Lung (tissue), 13 donors: ENCODE results near the gene BDKRB2. TPM values are rescaled to one million over a fixed set of nuclear protein-coding genes. Genes with fewer than 3 reads are reported as not detected.
A peak's percentile ranks its signal among the peaks of the same experiment; 100 is the strongest.

Experiments used
- ATAC-seq: fragments of 200-7000 bp; cut with Tn5 transposase; one replicate; pipeline ENCODE4 v1.9.1; 2020; ENCODE audit warnings: moderate number of reproducible peaks; ENCODE audit not compliant: insufficient read depth, low FRiP score
- DNase-seq, 3 donors: peaks; one replicate each; pipeline ENCODE4 v3.0.0-alpha.2; 2013 to 2017
- H3K27ac ChIP-seq, 2 donors: one replicate each; pipeline ENCODE4 v1.5.1; 2013; ENCODE audit warnings: mild to moderate bottlenecking in 2 of 2, moderate library complexity in 2 of 2, control low read depth in 1 of 2, inconsistent platforms in 1 of 2, low read depth in 1 of 2, low read length in 1 of 2
- H3K27me3 ChIP-seq, 3 donors: one replicate each; pipeline ENCODE4 v1.5.1; 2013; ENCODE audit warnings: low read length in 2 of 3; ENCODE audit not compliant: control insufficient read depth in 3 of 3, insufficient read depth in 3 of 3
- H3K36me3 ChIP-seq, 4 donors: one replicate each; pipeline ENCODE4 v1.5.1; 2013; ENCODE audit warnings: low read length in 4 of 4, mild to moderate bottlenecking in 1 of 4, moderate library complexity in 1 of 4; ENCODE audit not compliant: control insufficient read depth in 4 of 4, insufficient read depth in 4 of 4
- H3K4me1 ChIP-seq, 5 donors: one replicate each; pipeline ENCODE4 v1.5.1; 2013; ENCODE audit warnings: low read length in 5 of 5, mild to moderate bottlenecking in 2 of 5, moderate library complexity in 1 of 5; ENCODE audit not compliant: control insufficient read depth in 5 of 5, insufficient read depth in 5 of 5
- H3K4me3 ChIP-seq: one replicate; pipeline ENCODE4 v1.5.1; 2013; ENCODE audit warnings: mild to moderate bottlenecking, control low read depth, moderate library complexity
- H3K9ac ChIP-seq, 2 donors: one replicate each; pipeline ENCODE4 v1.5.1; 2013; ENCODE audit warnings: low read length in 2 of 2, control low read depth in 1 of 2; ENCODE audit not compliant: insufficient read depth in 1 of 2
- H3K9me3 ChIP-seq, 4 donors: one replicate each; pipeline ENCODE4 v1.5.1; 2013; ENCODE audit warnings: low read length in 3 of 4, mild to moderate bottlenecking in 1 of 4, moderate library complexity in 1 of 4; ENCODE audit not compliant: control insufficient read depth in 4 of 4, insufficient read depth in 3 of 4
- WGBS, 2 donors: extraction: QIAGEN DNeasy Blood & Tissue Kit; methylation state at CpG; one replicate each; pipeline ENCODE4 v1.1.7; 2013; 5-methylcytosine and 5-hydroxymethylcytosine counted together
- polyA plus RNA-seq, 2 donors: library from polyadenylated mRNA; stranded (reverse); fragments of 200-250 nt; gene quantifications; one replicate each; pipeline ENCODE4 v1.2.1, GENCODE V29; 2013
- small RNA-seq: library from RNA; depleted of rRNA; stranded (forward); fragments of <200 nt; gene quantifications from one replicate; pipeline ENCODE3, GENCODE V24; 2014; ENCODE audit warnings: low replicate concordance
- total RNA-seq, 2 donors: library from RNA; depleted of rRNA in 1 of 2; stranded (reverse); fragments of >200 nt in 1 of 2; gene quantifications; one replicate each; pipeline ENCODE4 v1.2.1, GENCODE V29; 2014 to 2021
- TF ChIP-seq, protein P1 (sequence below): IDR thresholded peaks from 2 replicates; pipeline ENCODE4 v1.5.1; 2012; ENCODE audit warnings: mild to moderate bottlenecking; ENCODE audit errors: control extremely low read depth, extremely low read depth
- donor health status: control.
- donor health status: control.
- donor health status: Bipolar disorder and iron deficiency.
- donor health status: healthy.
- donor health status: DM: yes; HTN: yes; CAD: no.

The BDKRB2 gene
- total and polyA plus RNA-seq, 4 donors = 0.77 to 5.8 (median 2.4) TPM

GRCh38 chr14:96285667-96286066 lies 81.0 kb downstream of the BDKRB2 start:
- no peak overlapping the region for H3K4me3 ChIP-seq
- 79 to 80% methylated on average over 17 of the region's 17 CpGs for WGBS, 2 donors
- H3K9me3 ChIP-seq = no peaks in the 10 kb centered on the region
- no peaks in the 10 kb centered on the region for H3K27me3 ChIP-seq
- TF ChIP-seq, protein P1, sequence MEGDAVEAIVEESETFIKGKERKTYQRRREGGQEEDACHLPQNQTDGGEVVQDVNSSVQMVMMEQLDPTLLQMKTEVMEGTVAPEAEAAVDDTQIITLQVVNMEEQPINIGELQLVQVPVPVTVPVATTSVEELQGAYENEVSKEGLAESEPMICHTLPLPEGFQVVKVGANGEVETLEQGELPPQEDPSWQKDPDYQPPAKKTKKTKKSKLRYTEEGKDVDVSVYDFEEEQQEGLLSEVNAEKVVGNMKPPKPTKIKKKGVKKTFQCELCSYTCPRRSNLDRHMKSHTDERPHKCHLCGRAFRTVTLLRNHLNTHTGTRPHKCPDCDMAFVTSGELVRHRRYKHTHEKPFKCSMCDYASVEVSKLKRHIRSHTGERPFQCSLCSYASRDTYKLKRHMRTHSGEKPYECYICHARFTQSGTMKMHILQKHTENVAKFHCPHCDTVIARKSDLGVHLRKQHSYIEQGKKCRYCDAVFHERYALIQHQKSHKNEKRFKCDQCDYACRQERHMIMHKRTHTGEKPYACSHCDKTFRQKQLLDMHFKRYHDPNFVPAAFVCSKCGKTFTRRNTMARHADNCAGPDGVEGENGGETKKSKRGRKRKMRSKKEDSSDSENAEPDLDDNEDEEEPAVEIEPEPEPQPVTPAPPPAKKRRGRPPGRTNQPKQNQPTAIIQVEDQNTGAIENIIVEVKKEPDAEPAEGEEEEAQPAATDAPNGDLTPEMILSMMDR = no peak
- peaks cover 15 to 41% (median 28%) of the 10 kb centered on the region in 4 donors for H3K36me3 ChIP-seq
- no peak overlapping the region for H3K9ac ChIP-seq
- peaks cover 0 to 21% (median 2%) of the 10 kb centered on the region in 5 donors for H3K4me1 ChIP-seq
- peak overlapping the region in 1 of 2 donors; percentile 39 for H3K27ac ChIP-seq
- ATAC-seq = no peak
- DNase-seq = peak; percentile 36 to 58 (median 47)

- TF ChIP-seq, protein P1 = no peak
Observed at GRCh38 chr14:96286251-96286650, 81.6 kb downstream of the BDKRB2 start.

DNA sequence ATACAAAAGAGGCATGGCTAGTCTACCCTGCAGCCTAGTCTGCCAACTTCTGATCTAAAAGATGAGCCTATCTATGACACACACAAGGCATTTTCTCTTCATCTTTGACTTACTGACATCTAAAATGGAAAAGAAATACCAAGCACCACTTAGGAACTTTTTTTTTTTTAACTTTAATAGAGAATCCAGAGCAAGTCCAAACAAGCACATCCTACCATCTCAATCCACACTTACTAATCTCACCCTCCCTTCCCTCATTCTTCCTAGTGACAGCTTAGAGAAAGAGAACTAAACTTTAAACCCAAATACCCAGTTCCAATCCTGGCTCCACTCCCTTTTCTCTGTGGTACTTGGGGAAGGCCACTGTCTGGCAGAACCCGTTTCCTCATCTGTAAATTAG lies 83.2 kb downstream of the BDKRB2 start:
- peaks cover 0 to 15% (median 2%) of the 10 kb centered on the region in 5 donors for H3K4me1 ChIP-seq
- no peak overlapping the region for H3K4me3 ChIP-seq
- WGBS, 2 donors = 92 to 96% methylated on average over 1 of the region's 1 CpG
- ATAC-seq (no peak), DNase-seq (no peak)
- peaks cover 16 to 42% (median 26%) of the 10 kb centered on the region in 4 donors for H3K36me3 ChIP-seq
- no peaks in the 10 kb centered on the region for H3K9me3 ChIP-seq
- no peaks in the 10 kb centered on the region for H3K27me3 ChIP-seq
- TF ChIP-seq, protein P1 = no peak
- no peak overlapping the region for H3K27ac ChIP-seq
- no peak overlapping the region for H3K9ac ChIP-seq

More at GRCh38 chr14:96286251-96286650, 81.6 kb downstream of the BDKRB2 start:
- Histone ChIP-seq H3K4me3 (no peak overlapping the region), H3K9ac (no peak overlapping the region), H3K36me3 (peaks cover 15 to 43% (median 28%) of the 10 kb centered on the region in 4 donors), H3K27me3 (no peaks in the 10 kb centered on the region), H3K4me1 (peaks cover 0 to 21% (median 2%) of the 10 kb centered on the region in 5 donors), H3K27ac (no peak overlapping the region), H3K9me3 (no peaks in the 10 kb centered on the region)
- ATAC-seq (no peak), DNase-seq (no peak)
- WGBS, 2 donors = 81 to 93% methylated on average over 1 of the region's 1 CpG

Small RNA genes within 50 kb of the gene (small RNA-seq; reads per million reads assigned to genes)
- gene CKS1BP1 = not detected

Other genes with a start within 250 kb of the BDKRB2 start
- gene C14orf132, start 165.5 kb upstream of the BDKRB2 start, total RNA-seq = 10 to 100 TPM; 21.7 to 49.3 TPM
- gene C14orf132, start 165.5 kb upstream of the BDKRB2 start, polyA plus RNA-seq = 10 to 100 TPM in 1 of 2 donors, 1 to 10 TPM in 1; 9.8 to 27.7 TPM
- gene BDKRB1, start 51.4 kb downstream of the BDKRB2 start, total RNA-seq = under 1 TPM; 0.18 to 0.23 TPM
- 1 to 10 TPM in 1 of 2 donors, under 1 TPM in 1; 0.61 to 5.4 TPM for gene BDKRB1, start 51.4 kb downstream of the BDKRB2 start, polyA plus RNA-seq
- 10 to 100 TPM; 21.7 to 64.3 TPM for gene ATG2B, start 158.5 kb downstream of the BDKRB2 start, total RNA-seq
- 1 to 10 TPM; 3.6 to 4.8 TPM for gene ATG2B, start 158.5 kb downstream of the BDKRB2 start, polyA plus RNA-seq
- 10 to 100 TPM; 14.8 to 20.6 TPM for gene GSKIP, start 158.7 kb downstream of the BDKRB2 start, total RNA-seq
- 10 to 100 TPM in 1 of 2 donors, 1 to 10 TPM in 1; 8.2 to 15.2 TPM for gene GSKIP, start 158.7 kb downstream of the BDKRB2 start, polyA plus RNA-seq
- gene AK7, start 187.3 kb downstream of the BDKRB2 start, total RNA-seq = 10 to 100 TPM; 14.8 to 21.4 TPM
- 1 to 10 TPM; 5.2 to 6.8 TPM for gene AK7, start 187.3 kb downstream of the BDKRB2 start, polyA plus RNA-seq